Measurements from ENCODE around the gene ZNF444. TPM values are rescaled to one million over a fixed set of nuclear protein-coding genes. Genes with fewer than 3 reads are reported as not detected.
A peak's percentile ranks its signal among the peaks of the same experiment; 100 is the strongest.

The ZNF444 gene
- 10 to 100 TPM; 28.2 to 48.3 (median 29.6) TPM for total RNA-seq
- long read RNA-seq, donor 1, full-length matches to known transcripts, result 33 of 52 reads
- long read RNA-seq, donor 1, partial matches to known transcripts, result 6 of 52 reads
- long read RNA-seq, donor 1, other reads (novel, unspliced or antisense), result 13 of 52 reads
- long read RNA-seq, donor 2, full-length matches to known transcripts, result 8 of 13 reads
- long read RNA-seq, donor 2, partial matches to known transcripts, result 0 of 13 reads
- long read RNA-seq, donor 2, other reads (novel, unspliced or antisense), result 5 of 13 reads

- H3K4me3 ChIP-seq, result peak within 1 kb of the TSS; percentile 24
- no peak for TF ChIP-seq CTCF (IDR thresholded peaks at IDR 0.05)
- peaks cover 5% of the 10 kb centered on the region for H3K36me3 ChIP-seq (ENCODE audit: low read depth)
- peaks cover 32% of the 10 kb centered on the region for H3K4me1 ChIP-seq (ENCODE audit: low read depth)
- no peaks in the 10 kb centered on the region for H3K9me3 ChIP-seq
- intact Hi-C loops (cut with DNase I, micrococcal nuclease), result no loop called here
- ATAC-seq (peak; percentile 89), DNase-seq (peak; percentile 98 to 99 (median 99))
These were observed at the start of gene ZNF444 for GRCh38 chr19:56140583-56141416. TSS of gene ZNF444 (plus strand) at chr19:56141287. CDS start at chr19:56146912, 5,625 bp downstream.

GRCh38 chr19:56091751-56092546 is 49.1 kb upstream of the ZNF444 start:
- H3K36me3 ChIP-seq (ENCODE audit: low read depth), result no peaks in the 10 kb centered on the region
- ATAC-seq (no peak), DNase-seq (peak in 1 of 3 donors; percentile 7)
- no peaks in the 10 kb centered on the region for H3K9me3 ChIP-seq
- no peak overlapping the region for H3K4me3 ChIP-seq
- no peaks in the 10 kb centered on the region for H3K4me1 ChIP-seq (ENCODE audit: low read depth)
- intact Hi-C loops (cut with DNase I, micrococcal nuclease), result no loop called here
- TF ChIP-seq CTCF (IDR thresholded peaks at IDR 0.05), result no peak

- DNase-seq, result peak in 1 of 3 donors; percentile 14
- no peaks in the 10 kb centered on the region for H3K9me3 ChIP-seq
- TF ChIP-seq CTCF (IDR thresholded peaks at IDR 0.05), result no peak
- no peaks in the 10 kb centered on the region for H3K36me3 ChIP-seq (ENCODE audit: low read depth)
- H3K4me3 ChIP-seq, result no peak overlapping the region
- intact Hi-C loops (cut with DNase I, micrococcal nuclease), result no loop called here
- H3K4me1 ChIP-seq (ENCODE audit: low read depth), result no peaks in the 10 kb centered on the region
- ATAC-seq, result no peak
These were observed 48.1 kb upstream of the ZNF444 start for GRCh38 chr19:56092685-56093631.

GRCh38 chr19:56094449-56094848 is 46.6 kb upstream of the ZNF444 start:
- no peak for ATAC-seq
- no peaks in the 10 kb centered on the region for H3K36me3 ChIP-seq (ENCODE audit: low read depth)
- no peak for TF ChIP-seq CTCF (IDR thresholded peaks at IDR 0.05)
- H3K9me3 ChIP-seq, result no peaks in the 10 kb centered on the region
- no peaks in the 10 kb centered on the region for H3K4me1 ChIP-seq (ENCODE audit: low read depth)
- intact Hi-C loops (cut with DNase I, micrococcal nuclease), result no loop called here
- no peak overlapping the region for H3K4me3 ChIP-seq
- DNase-seq, result no peak
